GM18873 (cell line): Measurements from ENCODE around the gene CHTF8.
"Not testable (repeated sequence)": the region's sequence is repeated elsewhere in the genome, so short reads cannot be mapped to it uniquely, and the experiment has no call there.

Source experiments
- ATAC-seq: cut with Tn5 transposase; IDR thresholded peaks from one replicate; pipeline ENCODE4 v1.9.1; 2021; ENCODE audit warnings: mild to moderate bottlenecking, moderate library complexity, moderate number of reproducible peaks; ENCODE audit not compliant: unreplicated experiment, low FRiP score

Gene CHTF8

GRCh38 chr16:69132424-69133252, at the start of gene CHTF8, which contains the start of gene UTP4:
Gene CHTF8, minus strand, starts transcription at chr16:69132588. Its CDS starts 11,130 bp downstream, at chr16:69121458.
Gene UTP4, plus strand, starts transcription at chr16:69132649. Its CDS starts 811 bp downstream, at chr16:69133460.
- ATAC-seq, result peak; percentile 63

GRCh38 chr16:69180011-69180338, 47.6 kb upstream of the CHTF8 start:
- no peak for ATAC-seq

- ATAC-seq, result no peak
These were observed 47.1 kb upstream of the CHTF8 start for GRCh38 chr16:69179328-69180010.

GRCh38 chr16:69176033-69176800, 43.8 kb upstream of the CHTF8 start:
- ATAC-seq, result no peak

GRCh38 chr16:69171325-69172084, 39.1 kb upstream of the CHTF8 start:
- no peak for ATAC-seq

- no peak for ATAC-seq
These were observed 37.4 kb upstream of the CHTF8 start for GRCh38 chr16:69169607-69170352.

GRCh38 chr16:69169051-69169450, 36.7 kb upstream of the CHTF8 start:
- no peak for ATAC-seq

- ATAC-seq, result no peak
These were observed 34.9 kb upstream of the CHTF8 start for GRCh38 chr16:69166946-69167930.

GRCh38 chr16:69166221-69166833, 33.9 kb upstream of the CHTF8 start:
- no peak for ATAC-seq

GRCh38 chr16:69165584-69165983, 33.2 kb upstream of the CHTF8 start:
- no peak for ATAC-seq

- no peak for ATAC-seq
These were observed 27.8 kb upstream of the CHTF8 start for GRCh38 chr16:69160192-69160591.

- ATAC-seq, result no peak
These were observed 24.8 kb upstream of the CHTF8 start for GRCh38 chr16:69157196-69157595.

- no peak for ATAC-seq
These were observed 17.9 kb upstream of the CHTF8 start for GRCh38 chr16:69150146-69150865.

- ATAC-seq, result not testable (repeated sequence)
These were observed 17.2 kb upstream of the CHTF8 start for GRCh38 chr16:69149621-69150020.

- ATAC-seq, result no peak
These were observed 13.3 kb upstream of the CHTF8 start for GRCh38 chr16:69145658-69146057.

GRCh38 chr16:69143116-69143515, 10.7 kb upstream of the CHTF8 start:
- ATAC-seq, result no peak

- no peak for ATAC-seq
These were observed 9.5 kb upstream of the CHTF8 start for GRCh38 chr16:69141936-69142335.
